Colonic mucosa (tissue), 4 donors: ENCODE results near the gene PPP6R1. TPM values are rescaled to one million over a fixed set of nuclear protein-coding genes. Genes with fewer than 3 reads are reported as not detected.

Source experiments
- DNase-seq: peaks from one replicate; pipeline ENCODE4 v3.0.0-alpha.2; 2020
- H3K27ac ChIP-seq: fragments of 200-600 bp; one replicate; pipeline ENCODE4 v1.8.0; 2021
- H3K27me3 ChIP-seq: fragments of 200-600 bp; one replicate; pipeline ENCODE4 v1.8.0; 2021
- H3K36me3 ChIP-seq: fragments of 200-600 bp; one replicate; pipeline ENCODE4 v1.8.0; 2021
- H3K4me1 ChIP-seq: fragments of 200-600 bp; one replicate; pipeline ENCODE4 v1.8.0; 2021; ENCODE audit warnings: mild to moderate bottlenecking
- H3K4me3 ChIP-seq: fragments of 200-600 bp; one replicate; pipeline ENCODE4 v1.8.0; 2021
- H3K9ac ChIP-seq, 2 donors: one replicate each; pipeline ENCODE4 v1.7.0; 2013; ENCODE audit warnings: control low read depth in 2 of 2, low read depth in 2 of 2, low read length in 2 of 2
- H3K9me3 ChIP-seq: fragments of 200-600 bp; one replicate; pipeline ENCODE4 v1.8.0; 2021
- intact Hi-C: fragments of 100-400 bp; cut with DNase I; formaldehyde crosslinking; loops from one replicate; pipeline ENCODE4 v1.14.1; 2022
- total RNA-seq, 2 donors: library from RNA; stranded (reverse); fragmentation: NEBNext Ultra II Directional in 1 of 2; extraction: Animal tissue kit (Norgen Biotek cat#: 25700) in 1 of 2; gene quantifications; one replicate each; pipeline ENCODE4 v1.2.1, GENCODE V29; 2021
- TF ChIP-seq, protein P1 (sequence below): fragments of 200-600 bp; IDR thresholded peaks from one replicate; pipeline ENCODE4 v1.8.0; 2022; ENCODE audit warnings: antibody characterized with exemption, mild to moderate bottlenecking
- donor health status: healthy.
- donor health status: DM: no; HTN: no; CAD: no.
- donor health status: DM: no; HTN: no; CAD: no.

The PPP6R1 gene
- total RNA-seq, 2 donors from 2014 or later: 65.1 to 97.2 TPM

DNA sequence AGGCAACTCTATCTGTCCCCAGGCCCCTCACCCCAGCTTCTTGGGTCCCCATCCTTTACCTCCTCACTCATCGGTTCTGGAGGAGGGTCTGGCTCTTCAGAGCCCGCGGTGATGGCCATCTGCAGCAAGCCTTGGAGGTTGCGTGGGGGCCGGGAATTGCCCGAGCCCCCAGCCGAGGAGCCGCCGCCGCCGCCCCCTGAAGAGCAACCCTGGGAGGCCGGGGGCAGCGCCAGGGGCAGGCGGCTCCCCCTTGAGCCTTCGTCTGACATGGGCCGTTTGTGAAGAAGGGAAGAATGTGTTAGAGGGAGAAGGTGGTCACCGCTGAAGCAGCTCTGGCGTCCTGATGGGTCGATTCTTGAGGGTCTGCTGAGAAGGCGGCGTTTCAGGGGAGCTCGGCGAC is 20.5 kb upstream of the PPP6R1 start:
- TF ChIP-seq, protein P1, sequence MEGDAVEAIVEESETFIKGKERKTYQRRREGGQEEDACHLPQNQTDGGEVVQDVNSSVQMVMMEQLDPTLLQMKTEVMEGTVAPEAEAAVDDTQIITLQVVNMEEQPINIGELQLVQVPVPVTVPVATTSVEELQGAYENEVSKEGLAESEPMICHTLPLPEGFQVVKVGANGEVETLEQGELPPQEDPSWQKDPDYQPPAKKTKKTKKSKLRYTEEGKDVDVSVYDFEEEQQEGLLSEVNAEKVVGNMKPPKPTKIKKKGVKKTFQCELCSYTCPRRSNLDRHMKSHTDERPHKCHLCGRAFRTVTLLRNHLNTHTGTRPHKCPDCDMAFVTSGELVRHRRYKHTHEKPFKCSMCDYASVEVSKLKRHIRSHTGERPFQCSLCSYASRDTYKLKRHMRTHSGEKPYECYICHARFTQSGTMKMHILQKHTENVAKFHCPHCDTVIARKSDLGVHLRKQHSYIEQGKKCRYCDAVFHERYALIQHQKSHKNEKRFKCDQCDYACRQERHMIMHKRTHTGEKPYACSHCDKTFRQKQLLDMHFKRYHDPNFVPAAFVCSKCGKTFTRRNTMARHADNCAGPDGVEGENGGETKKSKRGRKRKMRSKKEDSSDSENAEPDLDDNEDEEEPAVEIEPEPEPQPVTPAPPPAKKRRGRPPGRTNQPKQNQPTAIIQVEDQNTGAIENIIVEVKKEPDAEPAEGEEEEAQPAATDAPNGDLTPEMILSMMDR: no peak
- Histone ChIP-seq H3K4me1 (peaks cover 4% of the 10 kb centered on the region), H3K9ac (peak overlapping the region; percentile 59 to 76), H3K36me3 (no peaks in the 10 kb centered on the region), H3K27ac (no peak overlapping the region), H3K27me3 (peaks cover 3% of the 10 kb centered on the region), H3K4me3 (peak overlapping the region; percentile 73), H3K9me3 (no peaks in the 10 kb centered on the region)
- no peak for DNase-seq
- intact Hi-C loops: no loop called here

DNA sequence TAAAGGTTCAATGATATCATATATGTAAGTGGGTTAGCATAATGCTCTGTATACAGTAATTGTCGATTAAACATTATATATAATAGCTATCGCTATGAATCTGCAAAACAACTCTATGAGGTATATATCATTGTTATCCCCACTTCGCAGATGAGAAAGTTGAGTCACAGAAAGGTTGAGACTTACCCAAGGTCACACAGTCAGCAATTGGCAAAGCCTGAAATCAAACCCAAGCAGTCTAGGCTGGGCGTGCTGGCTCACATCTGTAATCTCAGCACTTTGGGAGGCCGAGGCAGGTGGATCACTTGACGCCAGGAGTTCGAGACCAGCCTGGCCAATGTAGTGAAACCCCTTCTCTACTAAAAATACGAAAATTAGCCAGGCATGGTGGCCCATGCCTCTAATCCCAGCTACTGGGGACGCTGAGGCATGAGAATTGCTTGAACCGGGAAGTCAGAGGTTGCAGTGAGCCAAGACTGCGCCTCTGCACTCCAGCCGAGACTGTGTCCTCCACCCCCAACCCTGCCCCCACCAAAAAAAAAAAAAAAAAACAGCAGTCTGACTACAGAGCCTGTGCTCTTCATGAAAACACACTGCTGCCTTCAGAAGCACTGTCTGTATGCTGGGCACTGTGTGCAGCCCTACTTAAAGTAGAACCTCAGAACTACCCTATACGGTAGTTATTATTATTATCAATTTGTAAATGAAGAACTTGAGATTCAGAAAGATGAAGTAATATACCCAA is 19.7 kb upstream of the PPP6R1 start:
- H3K4me3 ChIP-seq: no peak overlapping the region
- TF ChIP-seq, protein P1: no peak
- intact Hi-C loops: no loop called here
- H3K27me3 ChIP-seq: no peaks in the 10 kb centered on the region
- no peaks in the 10 kb centered on the region for H3K36me3 ChIP-seq
- peaks cover 4% of the 10 kb centered on the region for H3K4me1 ChIP-seq
- H3K27ac ChIP-seq: no peak overlapping the region
- no peak for DNase-seq
- H3K9me3 ChIP-seq: no peaks in the 10 kb centered on the region
- no peak overlapping the region for H3K9ac ChIP-seq

DNA sequence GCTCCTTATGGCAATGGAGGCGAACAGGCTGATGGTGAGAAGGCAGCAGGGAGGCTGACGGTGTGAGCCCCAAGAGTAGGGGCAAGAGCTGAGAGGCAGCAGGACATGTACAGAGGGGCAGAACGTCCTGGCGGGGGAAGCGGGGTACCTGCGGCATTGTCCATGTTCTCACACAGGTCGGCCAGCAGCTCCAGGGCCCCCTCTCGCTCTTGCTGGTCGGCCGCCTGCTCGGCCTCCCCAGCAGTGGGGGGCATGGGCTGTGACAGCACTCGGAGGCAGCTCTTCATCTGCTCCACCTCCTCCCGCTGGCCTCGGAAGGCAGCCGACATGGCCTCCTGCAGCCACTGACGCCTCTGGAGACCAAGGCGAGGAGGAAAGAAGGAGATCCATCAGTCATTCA is 18.7 kb upstream of the PPP6R1 start:
- intact Hi-C loops: no loop called here
- Histone ChIP-seq H3K36me3 (no peaks in the 10 kb centered on the region), H3K27me3 (no peaks in the 10 kb centered on the region), H3K27ac (no peak overlapping the region), H3K4me3 (no peak overlapping the region), H3K9ac (no peak overlapping the region), H3K9me3 (no peaks in the 10 kb centered on the region), H3K4me1 (peaks cover 4% of the 10 kb centered on the region)
- TF ChIP-seq, protein P1: no peak
- no peak for DNase-seq

DNA sequence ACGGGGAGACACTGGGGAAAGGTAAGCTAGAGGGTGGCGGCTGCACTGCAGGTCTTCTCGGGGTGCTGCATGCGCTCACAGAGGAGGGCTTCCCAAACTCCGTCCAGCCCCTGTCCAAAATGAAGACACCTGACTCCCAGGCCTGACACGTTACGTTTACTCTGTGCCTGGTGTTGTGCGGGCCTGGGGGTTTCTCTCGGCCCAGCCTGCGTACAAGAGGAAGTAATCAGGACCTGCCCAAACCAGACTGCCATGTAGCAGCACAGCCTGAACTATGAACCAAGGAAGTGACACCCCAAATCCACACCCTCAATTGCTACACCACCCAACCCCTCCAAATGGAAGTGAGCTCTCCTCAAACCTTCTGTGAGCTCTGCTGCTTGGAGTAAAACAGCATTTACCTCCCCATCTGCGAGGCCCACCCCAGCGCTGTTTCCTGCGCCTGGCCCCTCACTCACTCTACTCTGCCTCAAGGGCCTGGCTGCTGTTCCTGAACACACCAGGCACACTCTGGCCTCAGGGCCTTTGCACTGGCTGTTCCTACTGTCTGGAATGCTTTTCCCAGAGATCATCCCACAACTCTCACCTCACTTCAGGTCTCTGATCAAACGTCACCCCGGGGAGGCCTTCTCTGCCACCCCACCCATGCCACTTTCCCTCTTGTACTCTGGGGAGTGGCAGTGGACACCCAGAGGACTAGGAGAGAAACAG is 18.1 kb upstream of the PPP6R1 start:
- DNase-seq: no peak
- no peaks in the 10 kb centered on the region for H3K9me3 ChIP-seq
- peak overlapping the region; percentile 12 for H3K27ac ChIP-seq
- H3K4me3 ChIP-seq: no peak overlapping the region
- peak overlapping the region in 1 of 2 donors; percentile 9 for H3K9ac ChIP-seq
- peaks cover 4% of the 10 kb centered on the region for H3K4me1 ChIP-seq
- intact Hi-C loops: no loop called here
- no peaks in the 10 kb centered on the region for H3K27me3 ChIP-seq
- TF ChIP-seq, protein P1: no peak
- H3K36me3 ChIP-seq: no peaks in the 10 kb centered on the region

DNA sequence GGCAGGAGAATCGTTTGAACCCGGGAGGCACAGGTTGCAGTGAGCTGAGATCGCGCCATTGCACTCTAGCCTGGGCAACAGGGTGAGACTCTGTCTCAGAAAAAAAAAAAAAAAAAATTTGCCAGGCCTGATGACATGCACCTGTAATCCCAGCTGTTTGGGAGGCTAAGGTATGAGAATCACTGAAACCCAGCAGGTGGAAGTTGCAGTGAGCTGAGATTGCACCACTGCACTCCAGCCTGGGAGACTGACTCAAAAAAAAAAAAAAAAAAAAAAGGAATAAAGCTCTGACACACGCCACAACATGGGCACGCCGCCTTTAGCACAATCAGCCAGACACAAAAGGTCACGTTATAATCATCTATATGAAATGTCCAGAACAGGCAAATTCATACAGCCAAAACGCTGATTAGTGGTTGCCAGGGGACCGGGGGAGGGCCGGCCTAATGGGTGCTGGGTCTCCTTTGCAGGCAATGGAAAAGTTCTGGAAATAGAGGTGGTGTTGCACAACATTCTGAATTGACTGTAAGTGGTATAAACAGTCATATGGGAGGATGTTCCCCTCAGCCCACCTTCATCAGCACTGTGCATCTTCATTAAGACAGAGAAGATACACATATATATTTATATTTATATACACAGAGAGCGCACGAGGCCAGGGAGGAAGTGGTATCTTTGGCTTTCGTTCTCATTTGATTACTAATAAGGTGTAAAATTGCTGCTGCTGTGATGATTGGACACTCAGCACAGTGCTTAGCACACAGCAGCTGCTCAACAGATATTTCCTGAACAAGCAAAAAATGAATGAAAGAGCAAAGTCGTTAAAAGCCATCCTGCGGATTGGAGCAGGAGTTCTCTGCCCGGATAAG is 17.3 kb upstream of the PPP6R1 start:
- DNase-seq: no peak
- Histone ChIP-seq H3K27ac (peak overlapping the region; percentile 12), H3K4me1 (peaks cover 4% of the 10 kb centered on the region), H3K27me3 (no peaks in the 10 kb centered on the region), H3K36me3 (no peaks in the 10 kb centered on the region), H3K9me3 (no peaks in the 10 kb centered on the region), H3K4me3 (no peak overlapping the region), H3K9ac (peak overlapping the region in 1 of 2 donors; percentile 9)
- TF ChIP-seq, protein P1: no peak
- intact Hi-C loops: no loop called here
